Activated gamma-delta T cell treated with anti-CD3 and anti-CD28 coated beads, Interleukin-2, amount 50 U/mL, for 16 hours (primary cell): Measurements from ENCODE around the gene STRA6.

Experiments
- DNase-seq: peaks from one replicate; pipeline ENCODE4 v3.0.0-alpha.2; 2020; ENCODE audit warnings: low read depth

STRA6 gene

GRCh38 chr15:74226761-74227540 lies 24.4 kb upstream of the STRA6 start:
- no peak for DNase-seq

GRCh38 chr15:74225928-74226327 lies 23.3 kb upstream of the STRA6 start:
- DNase-seq, result no peak

- no peak for DNase-seq
Observed at GRCh38 chr15:74222240-74223119, 19.9 kb upstream of the STRA6 start.

- no peak for DNase-seq
Observed at GRCh38 chr15:74221399-74222239, 19.0 kb upstream of the STRA6 start.

- DNase-seq, result no peak
Observed at GRCh38 chr15:74220475-74221248, 18.1 kb upstream of the STRA6 start.

GRCh38 chr15:74217907-74218885 lies 15.6 kb upstream of the STRA6 start:
- DNase-seq, result no peak

- no peak for DNase-seq
Observed at GRCh38 chr15:74216949-74217348, 14.4 kb upstream of the STRA6 start.

- no peak for DNase-seq
Observed at GRCh38 chr15:74215958-74216357, 13.4 kb upstream of the STRA6 start.

- no peak for DNase-seq
Observed at GRCh38 chr15:74214324-74215021, 11.9 kb upstream of the STRA6 start.

- DNase-seq, result no peak
Observed at GRCh38 chr15:74213858-74214284, 11.3 kb upstream of the STRA6 start.

- no peak for DNase-seq
Observed at GRCh38 chr15:74212494-74212893, 9.9 kb upstream of the STRA6 start.

- DNase-seq, result no peak
Observed at GRCh38 chr15:74211656-74212055, 9.1 kb upstream of the STRA6 start.

GRCh38 chr15:74210729-74211128 lies 8.1 kb upstream of the STRA6 start:
- no peak for DNase-seq

- no peak for DNase-seq
Observed at GRCh38 chr15:74209997-74210671, 7.5 kb upstream of the STRA6 start.

- DNase-seq, result no peak
Observed at GRCh38 chr15:74209560-74209958, 7.0 kb upstream of the STRA6 start.

- no peak for DNase-seq
Observed at GRCh38 chr15:74208901-74209559, 6.4 kb upstream of the STRA6 start.

GRCh38 chr15:74208496-74208895 lies 5.9 kb upstream of the STRA6 start:
- DNase-seq, result no peak

GRCh38 chr15:74207652-74208440 lies 5.3 kb upstream of the STRA6 start:
- DNase-seq, result no peak
